GM20000 (cell line): ENCODE measurements around the gene MCL1.

Source experiments
- DNase-seq: peaks from one replicate; pipeline ENCODE4 v3.0.0; 2012; ENCODE audit warnings: low spot score
- TF ChIP-seq, protein P1 (sequence below): IDR thresholded peaks from 2 replicates; pipeline ENCODE4 v1.5.1; 2012; ENCODE audit warnings: mild to moderate bottlenecking, control low read depth; ENCODE audit errors: extremely low read depth, missing control alignments

The MCL1 gene

DNA sequence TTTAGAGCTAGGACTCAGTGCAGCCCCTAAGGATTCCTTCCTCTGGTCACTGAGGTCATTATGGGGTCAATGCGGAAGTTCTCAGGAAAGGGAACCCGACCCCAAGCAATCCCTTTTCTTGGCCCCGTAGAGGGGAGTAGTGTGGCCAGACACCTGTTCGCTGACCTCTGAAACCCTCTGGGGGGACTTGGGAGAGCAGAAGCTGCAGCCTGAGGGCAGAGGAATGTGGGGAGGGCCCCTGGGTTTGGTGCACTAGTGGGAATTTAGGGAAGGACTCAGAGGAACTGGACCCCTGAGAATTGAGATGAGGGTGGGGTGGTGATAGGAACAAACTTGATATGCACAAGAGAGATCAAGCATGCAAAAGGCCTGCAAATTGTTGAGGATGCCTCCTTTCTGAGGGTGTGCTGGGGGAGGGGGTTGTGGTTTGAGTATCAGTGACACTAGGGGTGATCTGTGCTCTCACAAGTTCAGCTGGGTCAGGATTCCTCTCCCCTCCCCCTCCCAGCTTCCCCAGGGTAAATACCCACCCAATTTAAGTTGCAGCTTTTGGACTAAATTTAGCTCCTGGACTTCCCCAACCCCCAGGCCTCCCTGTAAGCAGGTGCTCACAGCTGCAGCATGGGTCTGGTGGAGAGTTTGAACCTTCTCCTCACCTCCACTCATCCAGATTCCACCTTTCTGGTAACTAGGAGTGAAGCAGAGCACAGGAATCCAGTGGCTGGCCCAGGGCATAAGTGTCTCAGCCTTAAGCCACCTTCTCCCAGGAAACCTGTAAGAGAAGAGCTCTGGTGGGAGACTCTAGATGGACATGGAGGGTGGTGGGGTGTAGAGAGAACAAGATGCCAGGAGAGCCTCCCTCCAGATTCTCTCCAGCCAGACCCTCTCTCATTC is 16.7 kb downstream of the MCL1 start:
- TF ChIP-seq, protein P1, sequence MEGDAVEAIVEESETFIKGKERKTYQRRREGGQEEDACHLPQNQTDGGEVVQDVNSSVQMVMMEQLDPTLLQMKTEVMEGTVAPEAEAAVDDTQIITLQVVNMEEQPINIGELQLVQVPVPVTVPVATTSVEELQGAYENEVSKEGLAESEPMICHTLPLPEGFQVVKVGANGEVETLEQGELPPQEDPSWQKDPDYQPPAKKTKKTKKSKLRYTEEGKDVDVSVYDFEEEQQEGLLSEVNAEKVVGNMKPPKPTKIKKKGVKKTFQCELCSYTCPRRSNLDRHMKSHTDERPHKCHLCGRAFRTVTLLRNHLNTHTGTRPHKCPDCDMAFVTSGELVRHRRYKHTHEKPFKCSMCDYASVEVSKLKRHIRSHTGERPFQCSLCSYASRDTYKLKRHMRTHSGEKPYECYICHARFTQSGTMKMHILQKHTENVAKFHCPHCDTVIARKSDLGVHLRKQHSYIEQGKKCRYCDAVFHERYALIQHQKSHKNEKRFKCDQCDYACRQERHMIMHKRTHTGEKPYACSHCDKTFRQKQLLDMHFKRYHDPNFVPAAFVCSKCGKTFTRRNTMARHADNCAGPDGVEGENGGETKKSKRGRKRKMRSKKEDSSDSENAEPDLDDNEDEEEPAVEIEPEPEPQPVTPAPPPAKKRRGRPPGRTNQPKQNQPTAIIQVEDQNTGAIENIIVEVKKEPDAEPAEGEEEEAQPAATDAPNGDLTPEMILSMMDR = no peak
- peak; percentile 87 for DNase-seq

DNA sequence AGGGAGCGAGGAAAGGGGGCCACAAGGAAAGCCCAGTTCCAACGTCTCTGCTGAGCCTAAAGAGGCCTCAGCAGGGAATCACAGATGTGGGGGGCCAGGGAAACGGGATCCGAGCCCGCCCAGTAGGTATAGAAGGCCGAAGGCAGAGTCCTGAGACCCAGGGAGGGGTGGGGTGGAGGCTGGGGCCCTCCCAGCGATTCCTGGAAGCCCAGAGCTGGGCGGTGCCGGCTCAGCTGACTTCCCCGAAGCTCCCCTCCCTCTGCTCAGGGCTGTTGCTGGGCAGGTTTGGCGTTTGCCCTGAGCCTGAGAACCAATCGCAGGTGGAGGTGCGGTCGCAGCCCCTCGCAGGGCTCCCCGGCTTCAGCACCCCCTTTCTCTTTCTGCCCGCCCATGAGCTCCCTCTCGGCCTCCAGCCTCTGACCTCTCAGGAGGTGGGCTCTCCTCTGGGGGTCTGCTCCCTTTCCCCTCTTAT is 17.4 kb downstream of the MCL1 start:
- peak; percentile 87 for DNase-seq
- TF ChIP-seq, protein P1 = no peak

DNA sequence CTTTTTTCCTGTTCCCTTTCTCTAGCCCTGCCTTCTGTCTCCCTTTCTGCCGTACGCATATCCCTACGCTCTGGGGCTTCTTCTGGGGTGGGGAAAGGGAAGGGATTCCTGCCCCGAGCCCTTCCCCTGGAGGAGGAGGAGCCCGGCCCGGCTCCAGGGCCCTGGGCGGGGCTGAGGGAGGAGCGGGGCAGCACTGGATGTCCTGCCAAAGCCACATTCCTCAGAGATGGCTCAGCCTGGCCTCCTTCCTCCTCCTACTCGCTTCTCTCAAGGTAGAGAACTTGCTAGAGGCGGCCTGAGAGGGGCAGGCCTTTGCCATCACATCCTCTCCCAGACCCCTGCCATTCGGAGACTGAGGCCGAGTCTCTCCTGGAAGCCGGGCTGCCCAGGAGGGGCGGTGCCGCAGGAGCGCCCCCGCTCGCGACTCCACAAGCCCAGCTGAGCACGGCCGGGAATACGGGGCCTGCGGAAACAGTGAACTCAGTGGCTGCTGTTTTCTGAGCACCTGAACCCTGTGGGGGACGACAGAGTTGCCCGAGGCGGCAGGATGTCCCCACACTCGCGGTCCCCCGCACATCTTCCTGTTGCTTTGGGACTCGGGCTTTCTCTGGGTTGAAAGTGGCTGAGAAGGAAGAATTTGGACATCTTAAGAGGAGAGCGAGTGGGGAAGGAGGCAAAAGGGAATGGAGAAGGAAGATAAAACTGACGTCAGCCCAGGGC is 18.0 kb downstream of the MCL1 start:
- TF ChIP-seq, protein P1 = no peak
- no peak for DNase-seq

DNA sequence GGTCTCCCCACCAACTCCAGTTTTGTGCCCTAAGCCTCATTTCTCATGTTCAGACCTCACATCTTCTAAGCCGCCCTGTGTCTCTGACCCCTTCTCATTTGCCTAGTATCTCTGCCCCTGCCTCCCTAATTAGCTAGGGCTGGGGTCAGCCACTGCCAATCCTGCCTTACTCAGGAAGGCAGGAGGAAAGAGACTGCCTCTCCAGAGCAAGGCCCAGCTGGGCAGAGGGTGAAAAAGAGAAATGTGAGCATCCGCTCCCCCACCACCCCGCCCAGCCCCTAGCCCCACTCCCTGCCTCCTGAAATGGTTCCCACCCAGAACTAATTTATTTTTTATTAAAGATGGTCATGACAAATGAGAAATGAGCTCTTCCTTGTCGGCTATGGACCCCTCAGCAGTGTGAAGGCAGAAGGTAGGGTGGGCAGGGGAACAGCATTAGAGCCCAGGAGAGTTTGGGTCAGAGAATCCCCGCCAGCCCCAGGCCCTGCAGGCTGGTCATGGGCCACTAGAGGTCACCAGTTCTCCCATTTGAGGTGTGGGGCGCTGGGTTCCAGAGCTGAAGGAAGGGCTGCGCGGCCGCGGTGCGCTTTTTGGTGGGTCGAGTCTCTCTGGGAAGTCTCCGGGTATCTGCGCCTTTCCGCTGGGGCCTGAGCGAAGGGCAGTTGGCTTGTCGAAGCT is 18.7 kb downstream of the MCL1 start:
- peak; percentile 86 for DNase-seq
- TF ChIP-seq, protein P1 = peak; percentile 83

DNA sequence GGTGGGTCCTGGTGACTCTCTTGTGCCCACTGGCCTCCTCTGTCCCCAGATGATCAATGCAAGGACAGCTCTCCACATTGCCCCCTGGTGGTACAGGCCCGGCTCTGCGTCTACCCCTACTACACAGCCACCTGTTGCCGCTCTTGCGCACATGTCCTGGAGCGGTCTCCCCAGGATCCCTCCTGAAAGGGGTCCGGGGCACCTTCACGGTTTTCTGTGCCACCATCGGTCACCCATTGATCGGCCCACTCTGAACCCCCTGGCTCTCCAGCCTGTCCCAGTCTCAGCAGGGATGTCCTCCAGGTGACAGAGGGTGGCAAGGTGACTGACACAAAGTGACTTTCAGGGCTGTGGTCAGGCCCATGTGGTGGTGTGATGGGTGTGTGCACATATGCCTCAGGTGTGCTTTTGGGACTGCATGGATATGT is 19.4 kb downstream of the MCL1 start:
- TF ChIP-seq, protein P1 = peak; percentile 95

DNA sequence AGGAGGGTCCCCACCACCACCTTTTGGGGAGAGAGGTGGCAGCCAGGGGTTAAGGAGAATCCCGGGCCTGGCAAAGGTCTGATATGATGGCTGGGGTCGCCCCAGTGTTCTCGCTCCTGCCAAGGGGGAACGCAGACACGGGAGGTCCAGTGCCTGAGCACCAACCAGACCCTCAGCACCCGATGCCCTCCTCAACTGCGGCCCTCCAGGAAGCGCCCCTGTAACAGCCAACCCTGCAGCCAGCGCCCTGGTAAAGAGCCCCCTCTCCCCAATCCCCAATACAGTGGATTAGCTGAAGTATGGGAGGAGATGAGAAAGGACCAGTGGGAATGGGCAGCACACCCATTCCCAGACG is 19.8 kb downstream of the MCL1 start:
- TF ChIP-seq, protein P1 = no peak
- no peak for DNase-seq

More for the DNA sequence above, 19.4 kb downstream of the MCL1 start:
- DNase-seq = peak; percentile 89
